ENCODE results near the gene LSP1. TPM values are rescaled to one million over a fixed set of nuclear protein-coding genes. Genes with fewer than 3 reads are reported as not detected.

Gene LSP1
- total and polyA plus RNA-seq, 4 donors = 5.0 to 7.7 (median 5.7) TPM

- H3K4me1 ChIP-seq (ENCODE audit: control insufficient read depth in 4 of 4, insufficient read depth in 4 of 4, low read length in 3 of 4) = no peaks in the 10 kb centered on the region
- H3K27me3 ChIP-seq (ENCODE audit: control insufficient read depth in 4 of 4, insufficient read depth in 4 of 4, low read length in 3 of 4) = no peaks in the 10 kb centered on the region
- TF ChIP-seq MAX (IDR thresholded peaks at IDR 0.05) (no peak), CTCF (IDR thresholded peaks at IDR 0.05; ENCODE audit: low read depth, low read length, missing input control) (no peak), TAF1 (conservative IDR thresholded peaks at IDR 0.05) (no peak), FOXA1 (IDR thresholded peaks at IDR 0.05) (no peak), RXRA (IDR thresholded peaks at IDR 0.05) (no peak), NR2F2 (IDR thresholded peaks at IDR 0.05) (no peak), HNF4G (IDR thresholded peaks at IDR 0.05) (no peak), ATF3 (IDR thresholded peaks at IDR 0.05) (no peak), REST (IDR thresholded peaks at IDR 0.05) (no peak), FOXA2 (IDR thresholded peaks at IDR 0.05) (no peak)
- WGBS = 96% methylated on average over 35 of the region's 35 CpGs
- H3K9me3 ChIP-seq (ENCODE audit: control insufficient read depth in 4 of 4, low read length in 3 of 4) = no peaks in the 10 kb centered on the region
- no peak overlapping the region for H3K27ac ChIP-seq (ENCODE audit: low read depth in 1 of 2, low read length in 2 of 2)
- no peak overlapping the region for H3K4me3 ChIP-seq (ENCODE audit: low read depth in 1 of 3, low read length in 3 of 3)
- H3K36me3 ChIP-seq (ENCODE audit: control insufficient read depth in 4 of 4, insufficient read depth in 3 of 4, low read depth in 1 of 4, low read length in 3 of 4) = no peaks in the 10 kb centered on the region
- DNase-seq (ENCODE audit: low spot score) = no peak
- H3K9ac ChIP-seq (ENCODE audit: low read depth in 1 of 2, low read length in 2 of 2) = no peak overlapping the region
Measured at GRCh38 chr11:1928891-1929541, 76.1 kb downstream of the LSP1 start.

- Histone ChIP-seq H3K36me3 (ENCODE audit: control insufficient read depth in 4 of 4, insufficient read depth in 3 of 4, low read depth in 1 of 4, low read length in 3 of 4) (no peaks in the 10 kb centered on the region), H3K27ac (ENCODE audit: low read depth in 1 of 2, low read length in 2 of 2) (no peak overlapping the region), H3K4me1 (ENCODE audit: control insufficient read depth in 4 of 4, insufficient read depth in 4 of 4, low read length in 3 of 4) (no peaks in the 10 kb centered on the region), H3K9me3 (ENCODE audit: control insufficient read depth in 4 of 4, low read length in 3 of 4) (no peaks in the 10 kb centered on the region), H3K4me3 (ENCODE audit: low read depth in 1 of 3, low read length in 3 of 3) (no peak overlapping the region), H3K9ac (ENCODE audit: low read depth in 1 of 2, low read length in 2 of 2) (no peak overlapping the region), H3K27me3 (ENCODE audit: control insufficient read depth in 4 of 4, insufficient read depth in 4 of 4, low read length in 3 of 4) (no peaks in the 10 kb centered on the region)
- no peak for DNase-seq (ENCODE audit: low spot score)
- TF ChIP-seq, protein P1, sequence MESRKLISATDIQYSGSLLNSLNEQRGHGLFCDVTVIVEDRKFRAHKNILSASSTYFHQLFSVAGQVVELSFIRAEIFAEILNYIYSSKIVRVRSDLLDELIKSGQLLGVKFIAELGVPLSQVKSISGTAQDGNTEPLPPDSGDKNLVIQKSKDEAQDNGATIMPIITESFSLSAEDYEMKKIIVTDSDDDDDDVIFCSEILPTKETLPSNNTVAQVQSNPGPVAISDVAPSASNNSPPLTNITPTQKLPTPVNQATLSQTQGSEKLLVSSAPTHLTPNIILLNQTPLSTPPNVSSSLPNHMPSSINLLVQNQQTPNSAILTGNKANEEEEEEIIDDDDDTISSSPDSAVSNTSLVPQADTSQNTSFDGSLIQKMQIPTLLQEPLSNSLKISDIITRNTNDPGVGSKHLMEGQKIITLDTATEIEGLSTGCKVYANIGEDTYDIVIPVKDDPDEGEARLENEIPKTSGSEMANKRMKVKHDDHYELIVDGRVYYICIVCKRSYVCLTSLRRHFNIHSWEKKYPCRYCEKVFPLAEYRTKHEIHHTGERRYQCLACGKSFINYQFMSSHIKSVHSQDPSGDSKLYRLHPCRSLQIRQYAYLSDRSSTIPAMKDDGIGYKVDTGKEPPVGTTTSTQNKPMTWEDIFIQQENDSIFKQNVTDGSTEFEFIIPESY (IDR thresholded peaks at IDR 0.05) = no peak
- no peak for TF ChIP-seq HNF4G (IDR thresholded peaks at IDR 0.05)
- TF ChIP-seq GABPA (IDR thresholded peaks at IDR 0.05 in 1 of 2, conservative IDR thresholded peaks at IDR 0.05 in 1 of 2) = no peak
- no peak for TF ChIP-seq RXRA (IDR thresholded peaks at IDR 0.05)
- no peak for TF ChIP-seq ATF3 (IDR thresholded peaks at IDR 0.05)
- 91% methylated on average over 25 of the region's 25 CpGs for WGBS
Measured at GRCh38 chr11:1929621-1930461, 77.0 kb downstream of the LSP1 start.

All from liver (tissue), 9 donors.